ENCODE results near the gene SCGN.

The SCGN gene, protein sequence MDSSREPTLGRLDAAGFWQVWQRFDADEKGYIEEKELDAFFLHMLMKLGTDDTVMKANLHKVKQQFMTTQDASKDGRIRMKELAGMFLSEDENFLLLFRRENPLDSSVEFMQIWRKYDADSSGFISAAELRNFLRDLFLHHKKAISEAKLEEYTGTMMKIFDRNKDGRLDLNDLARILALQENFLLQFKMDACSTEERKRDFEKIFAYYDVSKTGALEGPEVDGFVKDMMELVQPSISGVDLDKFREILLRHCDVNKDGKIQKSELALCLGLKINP

DNA sequence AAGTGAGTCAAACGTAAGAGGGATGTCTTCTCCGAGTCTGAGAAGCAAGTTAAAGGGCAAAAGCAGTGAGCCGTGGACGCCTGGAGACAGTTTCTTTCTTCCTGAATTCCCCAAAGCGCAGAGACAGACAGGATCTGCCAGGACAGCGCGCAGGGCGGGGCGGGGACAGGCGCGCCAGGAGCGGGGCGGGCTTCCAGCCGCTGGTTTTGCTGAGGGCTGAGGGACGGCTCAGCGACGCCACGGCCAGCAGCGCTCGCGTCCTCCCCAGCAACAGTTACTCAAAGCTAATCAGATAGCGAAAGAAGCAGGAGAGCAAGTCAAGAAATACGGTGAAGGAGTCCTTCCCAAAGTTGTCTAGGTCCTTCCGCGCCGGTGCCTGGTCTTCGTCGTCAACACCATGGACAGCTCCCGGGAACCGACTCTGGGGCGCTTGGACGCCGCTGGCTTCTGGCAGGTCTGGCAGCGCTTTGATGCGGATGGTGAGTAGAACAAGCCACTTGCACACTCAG, at the start of gene SCGN:
TSS of gene SCGN (plus strand) at position 209 of the 509 bp plus-strand sequence. CDS start at position 398, 189 bp downstream.
- DNase-seq (ENCODE audit: low read depth in 2 of 2), result peak; percentile 21 to 30

DNA sequence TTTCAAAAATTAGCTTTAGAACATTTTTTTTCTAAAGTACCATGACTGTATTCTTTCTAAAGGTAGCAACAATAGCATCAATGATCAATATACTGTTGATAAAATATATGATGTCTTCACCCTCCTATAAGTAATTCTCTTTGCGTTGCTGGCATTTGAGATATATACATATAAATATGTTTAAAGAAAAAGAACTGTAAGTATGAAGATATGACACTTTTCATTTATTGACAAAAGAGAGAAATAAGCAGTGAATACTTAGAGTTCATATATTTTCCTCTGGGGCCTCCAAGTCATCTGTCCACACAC, 49.4 kb upstream of the SCGN start:
- no peak for DNase-seq (ENCODE audit: low read depth in 2 of 2)

DNA sequence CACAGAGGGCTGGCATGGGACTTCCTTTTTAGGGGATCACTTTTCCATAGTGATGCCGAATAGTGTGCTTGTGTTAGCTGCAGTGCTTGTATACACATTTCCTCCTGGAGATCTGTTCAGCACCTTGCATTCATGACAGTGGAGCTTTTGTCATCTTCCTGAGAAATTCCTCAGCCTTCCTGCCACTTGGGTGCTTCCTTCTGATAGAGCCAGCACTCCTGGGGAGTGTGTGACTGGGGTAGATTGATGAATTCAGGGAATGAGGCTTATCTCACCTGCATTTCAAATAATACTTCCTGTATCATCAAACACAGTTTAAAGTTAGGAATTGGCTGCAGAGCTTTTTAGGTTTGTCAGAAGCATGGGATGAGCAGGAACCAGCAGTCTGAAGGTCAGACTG, 48.8 kb upstream of the SCGN start:
- no peak for DNase-seq (ENCODE audit: low read depth in 2 of 2)

DNA sequence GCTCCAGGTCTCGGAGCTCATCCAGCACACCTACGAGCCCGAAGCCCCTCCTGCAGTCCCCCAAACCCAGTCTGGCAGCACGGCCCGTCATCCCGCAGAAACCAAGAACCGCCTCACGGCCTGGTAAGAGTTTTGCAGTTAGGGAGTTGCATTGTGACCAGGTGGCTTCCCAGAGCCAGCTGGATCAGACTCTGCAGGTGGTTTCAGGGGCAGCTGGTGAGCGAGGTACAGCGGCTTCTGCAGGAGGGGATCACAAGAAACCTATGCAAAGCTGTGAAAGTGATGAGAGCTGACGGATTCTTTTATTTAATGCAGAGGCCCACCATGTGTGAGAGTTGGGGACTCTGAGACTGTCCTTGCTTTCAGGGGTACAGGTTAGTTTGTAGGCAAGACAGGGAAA, 45.9 kb upstream of the SCGN start:
- DNase-seq (ENCODE audit: low read depth in 2 of 2), result no peak

DNA sequence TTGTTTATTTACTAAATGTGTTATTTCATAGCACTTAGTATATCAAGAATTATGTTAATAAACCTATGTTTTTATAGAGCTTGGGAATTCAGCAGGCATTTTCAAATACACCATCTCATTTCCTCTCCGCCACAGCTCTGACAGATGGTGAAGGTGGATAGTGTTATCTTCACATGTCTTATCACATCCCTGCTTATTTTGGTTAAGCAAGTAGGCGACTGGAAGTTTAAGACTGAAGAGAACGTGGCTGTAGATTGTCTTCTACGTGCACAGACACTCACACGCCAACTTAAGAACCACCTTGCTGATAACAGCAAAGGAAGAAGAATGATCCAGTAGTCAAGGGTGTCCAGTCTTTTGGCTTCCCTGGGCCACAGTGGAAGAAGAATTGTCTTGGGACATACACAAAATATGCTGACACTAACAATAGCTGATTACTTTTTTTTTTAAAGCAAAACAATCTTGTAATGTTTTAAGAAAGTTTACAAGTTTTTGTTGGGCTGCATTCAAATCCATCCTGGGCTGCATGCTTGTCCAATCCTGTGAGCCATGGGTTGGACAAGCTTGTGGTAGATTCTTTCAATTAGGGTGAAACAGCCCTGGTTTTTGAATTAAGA, 43.3 kb upstream of the SCGN start:
- DNase-seq (ENCODE audit: low read depth in 2 of 2), result no peak

DNA sequence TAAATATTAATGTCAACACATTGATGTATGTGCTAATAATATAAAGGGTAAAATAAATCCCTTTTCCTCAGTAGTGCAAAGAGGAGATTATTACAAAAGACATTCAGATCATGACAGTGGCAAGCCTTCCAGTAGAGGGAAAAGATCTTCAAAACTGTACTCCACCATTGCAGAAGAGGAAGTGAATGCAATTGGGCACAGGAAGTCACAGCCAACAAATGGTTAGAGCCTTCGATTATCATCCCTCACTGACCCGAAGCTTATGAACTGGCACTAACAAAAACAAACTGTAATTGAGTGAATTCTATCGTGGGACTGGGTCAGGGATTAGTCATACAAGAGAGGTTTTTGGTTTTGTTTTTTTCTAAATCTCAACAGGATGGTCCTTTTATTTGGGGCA, 39.3 kb upstream of the SCGN start:
- DNase-seq (ENCODE audit: low read depth in 2 of 2), result no peak

DNA sequence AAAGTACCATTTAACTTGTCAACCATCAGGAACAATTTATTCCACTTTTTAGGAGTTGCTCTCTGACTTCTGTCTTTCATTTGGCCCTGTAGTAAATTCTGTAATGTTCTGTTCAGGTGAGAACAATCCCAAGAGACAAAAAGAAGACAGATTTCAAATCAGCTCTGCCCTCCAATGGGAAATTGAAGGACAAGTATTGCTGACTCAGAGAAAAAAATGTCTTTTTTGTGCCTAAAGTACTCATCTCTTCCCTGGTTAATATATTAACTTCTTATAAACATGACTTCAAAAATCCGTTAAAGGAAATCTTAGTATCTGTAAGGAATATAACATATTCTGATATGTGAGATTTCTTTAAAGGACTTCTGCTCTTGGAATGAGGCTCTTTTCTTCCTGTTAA, 38.6 kb upstream of the SCGN start:
- DNase-seq (ENCODE audit: low read depth in 2 of 2), result no peak

DNA sequence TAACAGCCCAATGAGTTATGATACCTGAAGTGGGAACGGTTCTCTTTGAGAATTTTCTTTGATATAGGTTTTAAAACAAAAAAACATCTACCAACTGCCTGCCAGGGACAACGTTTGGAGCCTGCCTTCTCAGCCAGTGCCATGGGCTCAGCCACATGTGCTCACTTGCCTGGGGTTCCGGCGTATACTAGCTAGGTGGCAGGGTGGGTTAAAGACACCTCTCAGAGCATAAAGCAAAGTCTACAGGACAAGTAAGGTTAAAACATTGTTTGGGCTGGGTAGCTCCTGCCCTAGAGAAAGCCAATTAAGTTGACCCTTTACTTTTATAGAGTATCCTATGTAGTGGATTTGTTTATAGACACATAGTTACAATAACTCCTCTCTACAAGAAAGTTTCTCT, 38.0 kb upstream of the SCGN start:
- DNase-seq (ENCODE audit: low read depth in 2 of 2), result no peak

DNA sequence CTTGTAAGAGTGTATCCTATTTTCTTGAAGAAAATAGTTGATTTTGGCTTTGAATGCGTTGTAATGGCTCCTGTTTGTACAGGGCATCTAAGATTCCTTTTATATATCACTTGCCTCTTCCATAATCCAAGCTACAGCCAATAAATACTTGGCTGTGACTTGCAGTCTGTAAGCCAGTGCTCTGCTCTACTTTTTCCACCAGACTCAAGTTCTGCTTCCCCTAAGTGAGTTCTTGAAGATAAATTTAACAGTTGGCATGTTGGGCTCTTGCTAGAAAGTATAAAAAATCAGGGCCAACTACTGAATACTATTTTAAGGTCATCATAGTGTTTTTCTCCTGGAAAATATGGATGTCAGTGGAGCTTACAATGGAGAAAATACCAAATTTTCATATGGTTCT, 36.5 kb upstream of the SCGN start:
- no peak for DNase-seq (ENCODE audit: low read depth in 2 of 2)

DNA sequence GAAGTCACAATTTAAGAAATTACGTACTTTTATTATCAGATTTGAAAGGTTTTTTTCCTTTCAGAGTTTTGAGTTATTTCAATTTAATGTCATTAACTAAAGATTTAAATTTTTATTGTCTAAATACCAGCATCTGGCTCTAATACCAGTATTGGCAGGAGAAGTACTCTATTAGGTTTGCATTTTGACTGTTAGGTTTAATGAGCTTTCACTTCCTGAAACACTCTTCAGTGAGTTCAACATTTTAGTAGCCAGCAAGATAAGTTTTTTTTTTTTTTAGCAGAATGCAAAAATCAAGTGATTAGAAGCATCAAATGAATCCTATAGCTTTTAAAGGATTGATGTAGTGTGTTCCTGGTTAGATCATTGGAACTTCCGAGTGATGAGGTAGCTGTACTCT, 34.0 kb upstream of the SCGN start:
- no peak for DNase-seq (ENCODE audit: low read depth in 2 of 2)

DNA sequence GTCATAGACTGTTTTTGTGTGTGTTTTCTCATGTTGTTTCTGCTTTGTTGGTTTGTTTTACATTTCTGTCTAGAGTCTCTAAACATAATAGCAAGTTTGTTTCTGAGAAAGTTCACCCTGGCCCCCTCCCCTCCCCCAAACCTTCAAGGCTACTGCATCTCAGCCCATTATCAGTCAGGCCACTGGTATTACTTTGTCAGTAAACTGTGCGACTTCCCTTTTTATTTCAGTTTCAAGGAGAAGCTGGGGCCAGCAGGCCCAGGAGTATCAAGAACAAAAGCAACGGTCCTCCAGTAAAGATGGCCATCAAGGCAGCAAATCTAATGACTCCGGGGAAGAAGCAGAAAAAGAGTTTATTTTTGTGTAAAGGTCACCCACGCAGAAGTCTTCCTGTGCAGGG, 32.8 kb upstream of the SCGN start:
- DNase-seq (ENCODE audit: low read depth in 2 of 2), result no peak

DNA sequence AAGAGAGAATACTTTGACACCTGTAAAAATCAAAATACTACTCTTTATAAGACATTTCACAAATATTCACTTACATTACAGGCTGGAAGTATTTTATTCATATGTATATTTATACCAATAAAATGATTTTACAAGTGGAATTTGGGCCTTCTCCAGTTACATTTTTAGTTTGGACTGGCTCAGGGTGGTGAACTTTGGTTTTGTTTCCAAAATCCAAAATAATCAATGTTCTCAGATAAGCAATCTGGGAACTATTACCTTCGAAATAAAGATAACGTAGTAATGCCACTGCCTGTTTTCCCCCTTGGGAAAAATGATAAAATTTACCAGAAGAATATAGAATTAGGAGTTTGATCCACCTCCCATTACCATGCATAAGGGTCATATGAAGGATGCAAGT, 31.6 kb upstream of the SCGN start:
- no peak for DNase-seq (ENCODE audit: low read depth in 2 of 2)

DNA sequence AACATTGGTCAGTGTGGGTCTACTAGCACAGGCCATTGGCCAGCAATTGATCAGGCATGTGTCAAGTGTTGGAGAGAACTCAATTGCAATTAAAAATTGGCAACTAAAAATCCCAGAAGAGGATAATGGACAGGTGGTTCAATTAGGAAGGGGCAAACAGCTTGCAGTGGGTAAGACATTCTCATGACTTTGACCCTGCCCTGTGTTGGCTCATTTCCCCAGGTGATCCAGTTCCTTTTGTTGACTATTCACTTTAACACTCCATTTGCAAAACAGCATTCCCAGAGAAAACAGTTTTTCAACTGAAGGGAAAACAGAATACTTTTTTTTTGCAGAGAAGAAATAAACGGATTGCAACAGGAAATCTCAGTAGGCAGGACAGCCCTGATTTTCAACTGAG, 28.9 kb upstream of the SCGN start:
- no peak for DNase-seq (ENCODE audit: low read depth in 2 of 2)

DNA sequence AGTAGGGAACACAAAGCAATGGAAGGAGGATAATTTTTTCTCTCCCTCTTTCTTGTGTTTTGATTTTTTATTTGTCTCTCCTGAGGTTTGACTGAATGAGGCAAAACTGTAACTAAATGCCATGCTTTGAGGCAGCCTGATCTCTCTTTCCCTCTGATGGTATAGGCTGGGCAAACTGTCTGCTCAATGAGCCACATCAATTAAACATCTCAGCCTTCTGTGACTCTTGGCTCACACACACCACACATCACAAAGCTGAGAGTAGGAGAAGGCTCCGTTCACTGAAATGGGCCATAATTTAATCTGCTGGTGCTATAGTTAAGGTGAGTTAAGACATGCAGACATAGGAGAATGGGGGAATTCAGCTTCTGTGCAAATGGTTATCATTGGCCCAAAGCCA, 28.1 kb upstream of the SCGN start:
- no peak for DNase-seq (ENCODE audit: low read depth in 2 of 2)

DNA sequence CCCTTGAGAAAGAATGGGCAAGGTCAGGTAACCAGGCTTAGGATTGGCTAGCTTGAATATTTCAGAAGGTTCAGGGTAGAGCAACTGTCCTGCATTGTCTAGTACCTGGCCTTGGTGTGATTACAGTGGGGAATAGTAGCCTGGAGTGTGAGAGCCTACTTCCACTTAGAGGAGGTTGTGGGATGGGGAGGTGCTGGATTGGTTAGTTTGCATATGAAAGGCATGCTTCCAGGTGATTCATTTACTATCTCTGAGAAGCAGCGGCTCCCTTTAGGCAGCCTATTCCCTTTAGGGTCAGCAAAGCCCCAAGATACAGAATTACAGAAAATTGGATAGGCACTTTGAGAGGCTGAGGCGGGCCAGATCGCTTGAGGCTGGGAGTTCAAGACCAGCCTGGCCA, 25.0 kb upstream of the SCGN start:
- DNase-seq (ENCODE audit: low read depth in 2 of 2), result no peak

DNA sequence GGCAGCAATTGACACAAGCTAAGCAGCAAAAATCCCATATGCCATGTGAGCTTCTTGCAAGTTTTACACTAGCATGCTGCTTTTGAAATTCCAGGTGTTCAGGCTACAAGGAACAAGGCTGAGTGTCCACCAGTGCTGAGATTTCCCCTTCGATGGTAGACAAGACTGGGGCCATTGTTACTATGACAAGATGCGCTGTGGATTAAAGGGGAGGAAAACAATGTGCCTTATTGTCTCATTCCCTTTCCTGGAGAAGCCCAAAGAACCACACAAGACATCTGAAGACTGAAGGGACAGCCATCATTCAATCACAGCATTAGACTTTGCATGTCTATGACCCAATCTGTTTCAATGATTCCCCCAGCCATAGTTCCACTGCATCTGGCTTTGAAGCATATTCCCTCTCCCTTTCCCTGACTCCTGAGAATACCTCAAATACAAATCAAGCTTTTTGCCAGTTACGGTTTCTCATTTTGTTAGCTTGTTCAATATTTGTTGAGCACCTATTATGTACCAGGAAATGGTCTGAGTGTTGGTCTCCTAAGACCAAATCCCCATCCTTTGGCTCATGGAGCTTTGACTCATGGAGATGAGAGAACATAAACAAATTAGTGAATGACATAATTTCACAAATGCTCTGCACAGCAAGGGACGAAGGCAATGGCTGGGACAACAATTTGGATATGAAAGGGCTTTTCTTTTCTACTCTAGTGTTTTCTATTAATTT, 23.4 kb upstream of the SCGN start:
- no peak for DNase-seq (ENCODE audit: low read depth in 2 of 2)

DNA sequence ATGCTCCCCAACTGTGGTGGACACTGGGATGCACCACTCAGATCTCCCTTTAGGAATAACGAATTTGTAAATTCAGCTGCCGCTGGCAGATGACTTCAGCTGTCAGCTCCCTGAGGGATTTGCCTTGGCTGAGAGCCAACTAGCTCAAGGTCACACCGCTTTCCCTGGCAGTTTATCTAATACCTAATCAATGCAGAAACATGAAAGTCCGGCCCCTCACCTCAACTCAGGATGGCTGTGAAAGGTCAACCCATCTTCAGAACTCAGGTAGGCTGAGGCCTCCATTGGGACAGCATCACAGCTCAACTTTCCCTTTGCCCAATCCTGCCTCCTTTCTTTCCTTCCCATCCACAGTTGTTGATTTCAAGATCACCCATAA, 22.8 kb upstream of the SCGN start:
- no peak for DNase-seq (ENCODE audit: low read depth in 2 of 2)

DNA sequence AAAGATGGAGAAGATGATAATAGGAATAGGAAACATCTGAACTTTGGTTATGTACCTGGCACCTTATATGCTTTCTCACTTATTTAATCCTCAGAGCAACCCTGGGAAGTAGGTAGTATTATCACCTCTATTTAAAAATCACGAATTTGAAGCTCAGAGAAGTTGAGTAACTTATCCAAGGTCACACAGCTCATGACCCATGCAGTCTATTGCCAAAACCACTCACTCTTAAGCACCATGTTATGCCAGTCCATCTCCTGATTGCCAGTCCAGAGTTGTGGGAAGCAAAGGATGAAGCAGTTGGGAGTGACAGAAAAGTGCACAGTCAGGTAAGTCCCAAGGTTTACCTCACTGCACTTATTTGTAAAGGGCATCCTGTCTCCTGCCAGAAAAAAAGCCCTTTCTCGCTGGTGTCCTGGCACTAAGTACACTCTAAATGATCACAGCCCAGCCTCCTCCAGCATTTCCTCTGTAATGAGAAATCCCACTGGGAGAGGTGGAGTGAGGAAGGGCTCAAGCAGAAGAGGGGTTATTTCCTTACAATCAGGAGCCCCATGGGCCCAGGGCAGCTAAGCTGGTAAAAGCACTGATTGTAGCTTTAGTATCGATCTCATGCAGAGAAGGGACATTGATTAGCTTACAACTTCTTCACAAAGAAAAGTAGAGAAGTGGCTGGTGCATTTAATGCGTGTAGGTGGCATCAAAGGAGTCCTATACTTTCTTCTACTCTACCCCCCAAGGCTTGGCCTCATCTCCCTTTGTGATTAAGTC, 21.3 kb upstream of the SCGN start:
- no peak for DNase-seq (ENCODE audit: low read depth in 2 of 2)

DNA sequence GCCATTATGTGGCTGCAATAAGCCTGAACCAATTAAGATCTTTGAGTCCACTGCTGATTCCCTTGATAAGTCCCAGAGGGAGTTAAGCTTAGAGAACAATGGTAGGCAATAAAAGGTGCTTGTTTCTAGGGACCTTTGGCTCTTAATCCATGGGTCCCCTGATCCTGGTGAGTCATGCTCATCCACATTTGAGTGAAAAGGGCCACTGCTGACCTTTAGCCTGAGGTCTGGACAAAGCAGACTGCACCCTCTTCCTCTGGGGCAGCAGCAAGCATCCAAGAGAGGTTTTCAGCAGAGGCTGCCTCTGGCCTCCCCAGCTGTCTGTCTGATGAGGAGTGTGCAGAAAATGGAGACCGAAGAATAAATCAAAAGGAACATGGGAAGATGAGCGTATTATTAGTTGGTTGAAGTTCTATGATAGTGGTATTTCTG, 16.1 kb upstream of the SCGN start:
- no peak for DNase-seq (ENCODE audit: low read depth in 2 of 2)

DNA sequence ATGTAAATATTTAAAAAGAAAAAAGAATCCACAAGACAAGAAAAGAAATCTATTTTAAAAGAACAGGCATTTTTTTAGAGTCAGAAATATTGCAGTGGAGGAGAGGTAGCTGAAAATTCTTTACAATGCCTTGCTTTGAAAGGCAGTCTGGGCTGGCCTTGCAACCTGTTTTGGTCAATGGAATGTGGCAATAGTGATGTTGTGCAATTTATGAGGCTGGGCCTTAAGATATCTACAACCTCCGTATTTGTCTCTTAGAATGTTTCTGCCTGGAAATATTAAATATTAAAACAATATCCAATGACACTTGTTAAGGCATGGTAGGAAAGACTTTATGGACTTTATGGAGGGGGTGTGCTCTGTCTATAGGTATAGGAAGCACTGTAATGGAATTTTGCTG, 14.8 kb upstream of the SCGN start:
- no peak for DNase-seq (ENCODE audit: low read depth in 2 of 2)

DNA sequence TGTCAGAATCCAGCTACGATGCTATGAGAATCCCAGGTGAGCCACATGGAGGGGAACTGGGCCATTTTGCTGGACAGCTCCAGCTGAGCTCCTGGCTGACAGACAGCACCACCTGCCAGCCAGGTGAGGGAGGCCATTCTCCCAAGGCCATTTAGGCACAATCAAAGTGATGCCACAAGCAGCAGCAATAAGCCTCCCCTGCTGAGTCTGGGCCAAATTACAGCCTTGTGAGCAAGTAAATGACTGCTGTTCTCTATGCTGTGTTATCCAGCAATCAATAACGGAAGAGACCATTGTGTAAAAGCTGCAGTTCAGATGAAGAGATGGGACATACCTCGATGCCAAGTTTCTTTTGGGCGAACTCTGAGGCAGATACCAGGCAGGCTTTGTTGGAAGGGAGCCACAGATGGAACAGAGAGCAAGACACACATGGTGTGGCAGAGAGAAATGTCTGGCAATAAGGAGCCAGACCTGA, 14.0 kb upstream of the SCGN start:
- DNase-seq (ENCODE audit: low read depth in 2 of 2), result no peak

DNA sequence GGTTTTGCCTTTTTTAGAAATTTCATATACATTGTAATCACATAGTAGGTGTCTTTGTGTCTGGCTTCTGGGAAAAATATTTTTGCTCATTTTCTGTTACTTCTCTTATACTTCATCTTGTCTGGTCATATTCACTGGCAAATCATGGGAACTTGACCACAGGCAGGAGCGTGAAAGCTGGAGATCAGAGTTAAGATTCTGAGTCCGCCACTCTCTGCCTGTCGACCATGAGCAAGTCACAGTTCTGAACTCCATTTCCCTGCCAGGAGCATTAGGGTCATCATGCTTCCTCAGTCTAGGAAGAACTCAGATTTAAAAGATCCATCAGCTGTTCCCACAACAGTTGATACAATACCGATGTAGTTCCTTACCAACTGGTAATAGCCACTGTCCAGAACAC, 12.4 kb upstream of the SCGN start:
- no peak for DNase-seq (ENCODE audit: low read depth in 2 of 2)

All from fibroblast of skin of left quadriceps (primary cell).